ENCODE measurements around the gene GMDS.

The GMDS gene

GRCh38 chr6:1929931-1930330, 315.5 kb downstream of the GMDS start:
- H3K4me3 ChIP-seq (ENCODE audit: low read depth, low read length) = no peak overlapping the region
- in situ Hi-C loops (cut with HindIII; ENCODE audit: low sequenced_read_pairs) = no loop called here
- no peak for DNase-seq (ENCODE audit: low read depth, low spot score)
- no peak for TF ChIP-seq CTCF (IDR thresholded peaks at IDR 0.05; ENCODE audit: low read depth, low read length)

GRCh38 chr6:1925743-1926430, 319.5 kb downstream of the GMDS start:
- no peak for TF ChIP-seq CTCF (IDR thresholded peaks at IDR 0.05; ENCODE audit: low read depth, low read length)
- DNase-seq (ENCODE audit: low read depth, low spot score) = no peak
- in situ Hi-C loops (cut with HindIII; ENCODE audit: low sequenced_read_pairs) = no loop called here
- H3K4me3 ChIP-seq (ENCODE audit: low read depth, low read length) = no peak overlapping the region

GRCh38 chr6:1923449-1923848, 322.0 kb downstream of the GMDS start:
- TF ChIP-seq CTCF (IDR thresholded peaks at IDR 0.05; ENCODE audit: low read depth, low read length) = no peak
- in situ Hi-C loops (cut with HindIII; ENCODE audit: low sequenced_read_pairs) = no loop called here
- no peak for DNase-seq (ENCODE audit: low read depth, low spot score)
- no peak overlapping the region for H3K4me3 ChIP-seq (ENCODE audit: low read depth, low read length)

GRCh38 chr6:1917626-1918371, 327.6 kb downstream of the GMDS start:
- DNase-seq (ENCODE audit: low read depth, low spot score) = peak; percentile 78
- no peak overlapping the region for H3K4me3 ChIP-seq (ENCODE audit: low read depth, low read length)
- no peak for TF ChIP-seq CTCF (IDR thresholded peaks at IDR 0.05; ENCODE audit: low read depth, low read length)
- in situ Hi-C loops (cut with HindIII; ENCODE audit: low sequenced_read_pairs) = no loop called here

- TF ChIP-seq CTCF (IDR thresholded peaks at IDR 0.05; ENCODE audit: low read depth, low read length) = no peak
- peak; percentile 58 for DNase-seq (ENCODE audit: low read depth, low spot score)
- in situ Hi-C loops (cut with HindIII; ENCODE audit: low sequenced_read_pairs) = no loop called here
- no peak overlapping the region for H3K4me3 ChIP-seq (ENCODE audit: low read depth, low read length)
Measured at GRCh38 chr6:1916334-1917070, 328.9 kb downstream of the GMDS start.

- in situ Hi-C loops (cut with HindIII; ENCODE audit: low sequenced_read_pairs) = no loop called here
- no peak for TF ChIP-seq CTCF (IDR thresholded peaks at IDR 0.05; ENCODE audit: low read depth, low read length)
- no peak overlapping the region for H3K4me3 ChIP-seq (ENCODE audit: low read depth, low read length)
- no peak for DNase-seq (ENCODE audit: low read depth, low spot score)
Measured at GRCh38 chr6:1915226-1915625, 330.2 kb downstream of the GMDS start.
